Osteocyte (in vitro differentiated cells): Measurements from ENCODE around the gene DAPK1. TPM values are rescaled to one million over a fixed set of nuclear protein-coding genes. Genes with fewer than 3 reads are reported as not detected.

Experiments used
- DNase-seq: peaks from one replicate; pipeline ENCODE4 v3.0.0; 2021; ENCODE audit warnings: mixed read lengths; ENCODE audit not compliant: unreplicated experiment; ENCODE audit errors: extremely low spot score
- H3K27ac Mint-ChIP-seq: one replicate; pipeline ENCODE4 v1.8.0; 2021; ENCODE audit warnings: mild to moderate bottlenecking, mixed read lengths; ENCODE audit not compliant: unreplicated experiment
- H3K27me3 Mint-ChIP-seq: one replicate; pipeline ENCODE4 v1.8.0; 2021; ENCODE audit warnings: mixed read lengths; ENCODE audit not compliant: unreplicated experiment
- H3K36me3 Mint-ChIP-seq: one replicate; pipeline ENCODE4 v1.8.0; 2021; ENCODE audit warnings: mixed read lengths; ENCODE audit not compliant: unreplicated experiment
- H3K4me1 Mint-ChIP-seq: one replicate; pipeline ENCODE4 v1.8.0; 2021; ENCODE audit warnings: mixed read lengths; ENCODE audit not compliant: unreplicated experiment
- H3K4me3 Mint-ChIP-seq: one replicate; pipeline ENCODE4 v1.8.0; 2021; ENCODE audit warnings: mild to moderate bottlenecking, moderate library complexity, mixed read lengths; ENCODE audit not compliant: unreplicated experiment
- H3K9me3 Mint-ChIP-seq: one replicate; pipeline ENCODE4 v1.8.0; 2021; ENCODE audit warnings: mixed read lengths; ENCODE audit not compliant: unreplicated experiment
- CTCF ChIP-seq: fragments of 200-600 bp; sonication (generic); IDR thresholded peaks from 2 replicates; pipeline ENCODE4 v1.5.0; 2021; ENCODE audit warnings: antibody characterized with exemption, mild to moderate bottlenecking, moderate library complexity
- total RNA-seq: library from RNA; stranded (reverse); gene quantifications from 2 replicates; pipeline ENCODE4 v1.2.1, GENCODE V29; 2021

Gene DAPK1
- total RNA-seq, 1 donor from 2014 or later = 304 TPM

- peaks cover 64% of the 10 kb centered on the region for H3K4me1 Mint-ChIP-seq
- TF ChIP-seq CTCF = no peak
- no peaks in the 10 kb centered on the region for H3K27me3 Mint-ChIP-seq
- H3K9me3 Mint-ChIP-seq = no peaks in the 10 kb centered on the region
- DNase-seq = peak; percentile 40
- H3K27ac Mint-ChIP-seq = peak overlapping the region; percentile 55
- peaks cover 66% of the 10 kb centered on the region for H3K36me3 Mint-ChIP-seq
- H3K4me3 Mint-ChIP-seq = no peak overlapping the region
Observed at GRCh38 chr9:87513880-87514535, 16.3 kb downstream of the DAPK1 start.

GRCh38 chr9:87515006-87515405 is 17.3 kb downstream of the DAPK1 start:
- Mint-ChIP-seq H3K4me1 (peaks cover 63% of the 10 kb centered on the region), H3K4me3 (no peak overlapping the region), H3K9me3 (no peaks in the 10 kb centered on the region), H3K27me3 (no peaks in the 10 kb centered on the region), H3K27ac (peak overlapping the region; percentile 55), H3K36me3 (peaks cover 65% of the 10 kb centered on the region)
- TF ChIP-seq CTCF = no peak
- no peak for DNase-seq

- no peaks in the 10 kb centered on the region for H3K9me3 Mint-ChIP-seq
- no peak for DNase-seq
- no peak overlapping the region for H3K4me3 Mint-ChIP-seq
- H3K4me1 Mint-ChIP-seq = peaks cover 58% of the 10 kb centered on the region
- H3K27ac Mint-ChIP-seq = peak overlapping the region; percentile 65
- TF ChIP-seq CTCF = no peak
- no peaks in the 10 kb centered on the region for H3K27me3 Mint-ChIP-seq
- peaks cover 58% of the 10 kb centered on the region for H3K36me3 Mint-ChIP-seq
Observed at GRCh38 chr9:87515588-87516221, 18.0 kb downstream of the DAPK1 start.

GRCh38 chr9:87516222-87516925 is 18.7 kb downstream of the DAPK1 start:
- peaks cover 57% of the 10 kb centered on the region for H3K4me1 Mint-ChIP-seq
- H3K9me3 Mint-ChIP-seq = no peaks in the 10 kb centered on the region
- no peak overlapping the region for H3K4me3 Mint-ChIP-seq
- no peaks in the 10 kb centered on the region for H3K27me3 Mint-ChIP-seq
- no peak for TF ChIP-seq CTCF
- peaks cover 57% of the 10 kb centered on the region for H3K36me3 Mint-ChIP-seq
- peak overlapping the region; percentile 65 for H3K27ac Mint-ChIP-seq
- DNase-seq = no peak

- Mint-ChIP-seq H3K4me3 (no peak overlapping the region), H3K27ac (peak overlapping the region; percentile 65), H3K4me1 (peaks cover 56% of the 10 kb centered on the region), H3K27me3 (no peaks in the 10 kb centered on the region), H3K36me3 (peaks cover 60% of the 10 kb centered on the region), H3K9me3 (no peaks in the 10 kb centered on the region)
- no peak for TF ChIP-seq CTCF
- no peak for DNase-seq
Observed at GRCh38 chr9:87516926-87517290, 19.2 kb downstream of the DAPK1 start.
